ENCODE measurements around the gene NPIPA2.
"Not testable (repeated sequence)": the region's sequence is repeated elsewhere in the genome, so short reads cannot be mapped to it uniquely, and the experiment has no call there.

The NPIPA2 gene

DNA sequence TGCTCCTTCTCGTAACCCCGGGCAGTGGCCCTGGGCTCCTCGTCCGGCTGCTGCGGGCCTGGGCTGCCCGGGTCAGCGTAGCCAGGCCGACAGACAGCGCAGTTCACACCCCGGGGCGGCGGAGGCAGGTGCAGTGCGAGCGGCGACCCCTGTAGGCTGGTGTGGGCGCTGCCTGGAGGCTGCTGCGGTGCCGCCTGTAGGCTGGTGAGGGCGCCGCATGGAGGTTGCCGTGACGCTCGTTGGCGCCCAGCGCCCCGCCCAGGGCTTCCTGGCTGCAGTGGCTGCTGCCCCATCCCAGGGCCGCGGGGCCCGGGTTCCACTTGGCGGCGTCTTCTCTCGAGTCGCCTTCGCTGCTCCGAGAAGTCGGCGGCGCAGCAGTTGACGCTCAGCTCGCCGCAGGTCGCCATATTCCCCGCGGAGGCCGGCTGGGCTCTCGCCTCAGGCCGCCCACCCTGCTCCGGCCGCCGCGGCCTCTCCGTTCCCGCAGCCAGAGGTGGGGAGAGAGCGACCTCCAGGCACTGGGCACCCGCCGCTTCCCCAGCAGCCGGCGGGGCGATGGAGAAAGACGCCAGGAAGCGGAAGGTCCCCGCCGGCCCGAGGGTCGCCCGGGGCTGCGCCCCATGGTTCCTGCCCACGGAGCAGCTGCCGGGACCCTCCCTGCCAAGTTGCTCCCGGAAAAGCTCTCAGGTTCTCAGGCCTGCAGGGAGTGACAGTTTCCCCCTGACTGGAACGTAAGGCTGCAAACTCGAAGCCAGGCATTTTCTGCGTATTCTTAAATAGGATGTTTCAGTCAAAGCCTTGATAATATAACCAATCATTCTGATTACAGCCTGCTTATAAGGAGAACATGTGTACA is at the start of gene NPIPA2:
Gene NPIPA2 (plus strand): TSS at position 261 of the 856 bp plus-strand sequence. CDS start 5,533 bp downstream, outside the sequence.
- not testable (repeated sequence) for DNase-seq (ENCODE audit: low read depth)

DNA sequence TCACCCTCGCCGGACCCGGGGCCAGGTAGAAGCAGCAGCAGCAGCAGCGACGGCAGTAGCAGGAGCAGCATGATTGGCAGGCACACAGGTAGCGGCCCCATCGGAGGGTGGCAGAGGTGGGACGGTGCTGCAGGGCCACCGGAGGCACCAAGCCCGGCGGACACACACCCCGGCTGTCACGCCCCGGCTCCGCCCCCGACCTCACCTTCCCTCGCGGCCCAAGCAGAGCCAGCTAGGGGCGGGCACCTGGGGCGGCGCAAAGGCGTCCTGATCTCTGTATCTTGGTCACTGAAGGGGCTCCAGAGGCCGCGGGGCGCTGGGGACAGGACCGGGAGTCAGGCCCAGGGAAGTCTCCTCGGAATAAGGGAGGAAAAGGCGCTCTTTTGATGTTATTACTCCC is 48.2 kb upstream of the NPIPA2 start, which contains the start of gene PLA2G10:
Gene PLA2G10 (minus strand): TSS at position 180 of the 400 bp plus-strand sequence. CDS start 79 bp downstream, at position 101.
- not testable (repeated sequence) for DNase-seq (ENCODE audit: low read depth)

DNA sequence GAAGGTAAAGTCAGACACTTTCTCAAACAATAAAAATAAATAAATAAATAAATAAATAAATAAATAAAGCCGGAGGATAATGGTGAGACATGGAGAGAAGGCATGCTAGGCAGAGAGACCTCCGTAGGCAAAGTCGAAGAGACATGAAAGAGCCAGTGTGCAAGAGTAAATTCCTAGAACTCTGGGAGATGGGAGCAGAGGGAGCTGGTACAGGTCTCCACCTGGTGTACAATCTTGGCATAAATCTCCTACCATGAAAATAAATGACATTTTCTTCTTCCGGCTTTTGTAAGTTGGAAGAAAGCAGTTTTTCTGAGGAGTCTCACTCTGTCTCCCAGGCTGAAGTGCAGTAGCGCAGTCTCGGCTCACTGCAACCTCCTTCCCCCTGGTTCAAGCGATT is 40.5 kb upstream of the NPIPA2 start:
- not testable (repeated sequence) for DNase-seq (ENCODE audit: low read depth)

DNA sequence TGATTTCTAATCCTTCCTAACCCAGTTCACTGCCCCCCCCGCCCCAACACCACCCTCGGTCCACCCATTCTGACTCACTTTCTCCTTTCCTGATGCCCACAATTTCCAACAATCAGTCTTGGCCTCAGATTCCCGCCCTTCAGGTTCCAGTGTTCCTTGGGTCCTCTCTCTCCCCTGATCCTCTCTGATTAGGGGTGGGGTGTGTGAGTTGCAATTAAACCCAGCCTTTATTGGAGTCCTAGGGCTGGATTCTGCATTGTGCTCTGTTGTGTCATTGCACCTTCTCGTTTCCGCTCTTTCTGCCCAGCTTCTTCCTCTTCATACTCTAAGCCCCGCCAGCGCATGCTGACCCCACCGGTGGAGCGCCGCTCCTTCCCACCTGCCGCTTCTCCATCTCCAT is 39.7 kb upstream of the NPIPA2 start:
- not testable (repeated sequence) for DNase-seq (ENCODE audit: low read depth)

DNA sequence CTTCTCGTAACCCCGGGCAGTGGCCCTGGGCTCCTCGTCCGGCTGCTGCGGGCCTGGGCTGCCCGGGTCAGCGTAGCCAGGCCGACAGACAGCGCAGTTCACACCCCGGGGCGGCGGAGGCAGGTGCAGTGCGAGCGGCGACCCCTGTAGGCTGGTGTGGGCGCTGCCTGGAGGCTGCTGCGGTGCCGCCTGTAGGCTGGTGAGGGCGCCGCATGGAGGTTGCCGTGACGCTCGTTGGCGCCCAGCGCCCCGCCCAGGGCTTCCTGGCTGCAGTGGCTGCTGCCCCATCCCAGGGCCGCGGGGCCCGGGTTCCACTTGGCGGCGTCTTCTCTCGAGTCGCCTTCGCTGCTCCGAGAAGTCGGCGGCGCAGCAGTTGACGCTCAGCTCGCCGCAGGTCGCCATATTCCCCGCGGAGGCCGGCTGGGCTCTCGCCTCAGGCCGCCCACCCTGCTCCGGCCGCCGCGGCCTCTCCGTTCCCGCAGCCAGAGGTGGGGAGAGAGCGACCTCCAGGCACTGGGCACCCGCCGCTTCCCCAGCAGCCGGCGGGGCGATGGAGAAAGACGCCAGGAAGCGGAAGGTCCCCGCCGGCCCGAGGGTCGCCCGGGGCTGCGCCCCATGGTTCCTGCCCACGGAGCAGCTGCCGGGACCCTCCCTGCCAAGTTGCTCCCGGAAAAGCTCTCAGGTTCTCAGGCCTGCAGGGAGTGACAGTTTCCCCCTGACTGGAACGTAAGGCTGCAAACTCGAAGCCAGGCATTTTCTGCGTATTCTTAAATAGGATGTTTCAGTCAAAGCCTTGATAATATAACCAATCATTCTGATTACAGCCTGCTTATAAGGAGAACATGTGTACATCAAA is 38.9 kb upstream of the NPIPA2 start, which contains the start of gene NPIPA3:
Gene NPIPA3 (plus strand): TSS at position 256 of the 856 bp plus-strand sequence. CDS start 5,533 bp downstream, outside the sequence.
- not testable (repeated sequence) for DNase-seq (ENCODE audit: low read depth)

DNA sequence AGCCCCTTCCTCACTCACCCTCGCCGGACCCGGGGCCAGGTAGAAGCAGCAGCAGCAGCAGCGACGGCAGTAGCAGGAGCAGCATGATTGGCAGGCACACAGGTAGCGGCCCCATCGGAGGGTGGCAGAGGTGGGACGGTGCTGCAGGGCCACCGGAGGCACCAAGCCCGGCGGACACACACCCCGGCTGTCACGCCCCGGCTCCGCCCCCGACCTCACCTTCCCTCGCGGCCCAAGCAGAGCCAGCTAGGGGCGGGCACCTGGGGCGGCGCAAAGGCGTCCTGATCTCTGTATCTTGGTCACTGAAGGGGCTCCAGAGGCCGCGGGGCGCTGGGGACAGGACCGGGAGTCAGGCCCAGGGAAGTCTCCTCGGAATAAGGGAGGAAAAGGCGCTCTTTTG is 9.1 kb upstream of the NPIPA2 start:
- not testable (repeated sequence) for DNase-seq (ENCODE audit: low read depth)

DNA sequence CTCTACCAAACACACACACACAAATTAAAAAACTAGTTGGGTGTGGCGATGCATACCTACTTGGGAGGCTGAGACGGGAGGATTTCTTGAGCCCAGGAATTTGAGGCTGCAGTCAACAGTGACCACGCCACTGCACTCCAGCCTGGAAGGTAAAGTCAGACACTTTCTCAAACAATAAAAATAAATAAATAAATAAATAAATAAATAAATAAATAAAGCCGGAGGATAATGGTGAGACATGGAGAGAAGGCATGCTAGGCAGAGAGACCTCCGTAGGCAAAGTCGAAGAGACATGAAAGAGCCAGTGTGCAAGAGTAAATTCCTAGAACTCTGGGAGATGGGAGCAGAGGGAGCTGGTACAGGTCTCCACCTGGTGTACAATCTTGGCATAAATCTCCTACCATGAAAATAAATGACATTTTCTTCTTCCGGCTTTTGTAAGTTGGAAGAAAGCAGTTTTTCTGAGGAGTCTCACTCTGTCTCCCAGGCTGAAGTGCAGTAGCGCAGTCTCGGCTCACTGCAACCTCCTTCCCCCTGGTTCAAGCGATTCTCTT is 1.4 kb upstream of the NPIPA2 start:
- DNase-seq (ENCODE audit: low read depth) = not testable (repeated sequence)

DNA sequence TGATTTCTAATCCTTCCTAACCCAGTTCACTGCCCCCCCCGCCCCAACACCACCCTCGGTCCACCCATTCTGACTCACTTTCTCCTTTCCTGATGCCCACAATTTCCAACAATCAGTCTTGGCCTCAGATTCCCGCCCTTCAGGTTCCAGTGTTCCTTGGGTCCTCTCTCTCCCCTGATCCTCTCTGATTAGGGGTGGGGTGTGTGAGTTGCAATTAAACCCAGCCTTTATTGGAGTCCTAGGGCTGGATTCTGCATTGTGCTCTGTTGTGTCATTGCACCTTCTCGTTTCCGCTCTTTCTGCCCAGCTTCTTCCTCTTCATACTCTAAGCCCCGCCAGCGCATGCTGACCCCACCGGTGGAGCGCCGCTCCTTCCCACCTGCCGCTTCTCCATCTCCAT is 539 bp upstream of the NPIPA2 start:
- DNase-seq (ENCODE audit: low read depth) = not testable (repeated sequence)

DNA sequence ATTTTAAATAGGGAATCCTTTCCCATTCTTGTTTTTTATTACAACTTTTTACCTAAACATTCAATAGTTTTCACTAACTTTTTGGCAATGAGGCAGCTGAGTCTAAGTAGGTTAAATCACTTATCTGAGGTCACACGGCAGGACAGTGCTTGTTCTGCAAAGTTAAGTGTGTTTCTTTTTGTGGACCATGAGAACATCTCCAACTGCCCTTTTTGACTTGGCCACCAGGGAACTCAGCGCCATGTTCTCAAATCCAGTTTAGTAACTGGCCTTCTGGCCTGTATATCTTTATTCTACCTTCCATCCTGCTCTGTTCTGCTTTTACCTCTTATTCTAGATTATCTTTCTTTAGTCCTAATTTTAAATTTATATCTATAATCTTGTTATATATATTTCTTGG is 31.3 kb downstream of the NPIPA2 start:
- DNase-seq (ENCODE audit: low read depth) = not testable (repeated sequence)

DNA sequence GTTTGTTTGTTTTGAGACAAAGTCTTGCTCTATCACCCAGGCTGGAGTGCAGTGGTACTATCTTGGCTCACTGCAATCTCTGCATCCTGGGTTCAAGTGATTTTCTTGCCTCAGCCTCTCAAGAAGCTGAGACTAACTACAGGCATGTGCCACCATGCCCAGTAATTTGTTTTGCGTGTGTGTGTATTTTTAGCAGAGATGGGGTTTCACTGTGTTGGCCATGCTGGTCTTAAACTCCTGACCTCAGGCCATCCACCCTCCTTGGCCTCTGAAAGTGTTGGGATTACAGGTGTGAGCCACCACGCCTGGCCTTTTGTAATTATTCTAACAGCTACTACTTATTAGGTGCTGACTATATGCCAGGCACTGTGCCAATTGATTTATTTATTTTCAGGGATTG is 33.3 kb downstream of the NPIPA2 start:
- DNase-seq (ENCODE audit: low read depth) = not testable (repeated sequence)

DNA sequence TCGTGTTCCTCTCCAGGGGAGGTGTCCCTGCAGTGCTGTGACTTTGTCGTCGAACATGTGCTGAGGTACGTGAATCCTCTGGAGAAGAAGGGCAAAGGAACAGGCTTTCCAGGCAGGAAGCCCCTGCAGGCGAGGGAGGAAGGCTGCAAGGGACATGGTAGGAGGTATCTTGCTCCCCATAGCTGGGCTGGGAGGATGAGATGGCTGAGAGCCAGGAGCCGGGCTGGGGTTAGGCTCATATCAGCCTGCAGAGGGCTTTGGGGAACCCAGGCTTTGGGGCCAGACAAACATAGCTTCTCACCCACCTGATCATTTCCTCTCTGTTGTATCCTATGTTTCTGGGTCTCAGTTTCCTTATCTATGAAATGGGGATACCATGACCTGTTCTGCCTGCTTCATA is 34.4 kb downstream of the NPIPA2 start:
- not testable (repeated sequence) for DNase-seq (ENCODE audit: low read depth)

DNA sequence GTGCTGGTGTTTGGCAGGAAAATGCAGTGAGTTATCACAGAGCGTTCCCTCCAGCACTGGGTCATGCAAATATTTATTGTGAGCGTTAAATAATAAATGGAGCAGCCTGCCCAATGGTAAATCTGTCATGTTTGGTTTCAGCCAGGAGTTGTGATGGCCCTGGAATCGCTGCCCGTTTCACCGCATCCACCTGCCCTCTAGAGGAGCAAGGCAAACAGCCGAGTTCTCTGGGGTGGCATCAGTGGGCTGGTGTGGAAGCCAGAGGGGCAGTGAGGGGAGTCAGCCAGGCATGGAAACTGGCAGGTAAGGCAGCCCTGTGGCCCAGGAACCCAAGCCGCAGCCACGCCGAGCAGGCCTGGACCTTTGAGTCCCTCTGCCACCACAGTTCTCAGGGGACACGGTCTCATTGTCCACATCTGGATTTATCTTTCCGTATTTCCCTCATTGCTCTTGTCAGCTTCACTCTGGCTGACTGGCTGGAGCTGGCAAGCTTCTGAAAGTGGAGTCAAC is 37.1 kb downstream of the NPIPA2 start:
- DNase-seq (ENCODE audit: low read depth) = not testable (repeated sequence)

DNA sequence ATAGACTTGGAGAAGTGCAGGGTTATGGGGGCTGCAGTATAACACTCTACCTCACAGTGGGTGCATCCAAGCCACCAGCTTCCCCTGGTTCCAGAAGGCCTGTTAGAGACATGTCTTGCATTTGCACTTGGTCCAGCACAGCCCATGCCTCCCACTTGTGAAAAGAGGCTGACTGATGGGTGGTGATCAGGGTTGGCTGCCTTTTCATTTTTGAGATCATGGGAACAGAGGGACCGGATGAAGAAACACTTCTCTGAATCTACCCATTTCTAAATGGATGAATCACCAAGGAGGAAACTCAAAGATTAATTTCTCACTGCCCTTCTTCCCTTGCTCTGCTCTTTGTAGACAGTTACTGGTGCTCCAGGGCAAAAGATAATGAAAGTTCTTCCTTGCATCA is 43.8 kb downstream of the NPIPA2 start:
- not testable (repeated sequence) for DNase-seq (ENCODE audit: low read depth)

DNA sequence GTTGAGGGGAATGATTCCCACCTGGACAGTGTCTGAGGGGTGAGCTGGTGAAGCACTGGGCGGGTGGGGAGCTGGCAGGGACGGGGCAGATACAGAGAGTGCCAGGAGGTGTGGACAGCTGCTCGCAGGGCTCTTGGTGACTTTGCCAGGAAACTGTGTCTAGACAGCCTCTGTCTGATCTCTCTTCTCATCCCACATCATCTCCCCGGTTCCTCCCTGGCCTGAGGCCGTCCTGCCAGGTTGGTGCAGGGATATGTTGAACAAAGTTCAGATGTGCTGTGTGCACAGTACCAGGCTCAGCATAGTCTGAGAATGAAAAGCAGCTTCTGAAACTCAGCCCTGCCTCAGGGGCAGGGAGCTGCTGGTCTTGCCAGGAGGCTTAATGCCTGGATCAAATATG is 47.2 kb downstream of the NPIPA2 start:
- not testable (repeated sequence) for DNase-seq (ENCODE audit: low read depth)

DNA sequence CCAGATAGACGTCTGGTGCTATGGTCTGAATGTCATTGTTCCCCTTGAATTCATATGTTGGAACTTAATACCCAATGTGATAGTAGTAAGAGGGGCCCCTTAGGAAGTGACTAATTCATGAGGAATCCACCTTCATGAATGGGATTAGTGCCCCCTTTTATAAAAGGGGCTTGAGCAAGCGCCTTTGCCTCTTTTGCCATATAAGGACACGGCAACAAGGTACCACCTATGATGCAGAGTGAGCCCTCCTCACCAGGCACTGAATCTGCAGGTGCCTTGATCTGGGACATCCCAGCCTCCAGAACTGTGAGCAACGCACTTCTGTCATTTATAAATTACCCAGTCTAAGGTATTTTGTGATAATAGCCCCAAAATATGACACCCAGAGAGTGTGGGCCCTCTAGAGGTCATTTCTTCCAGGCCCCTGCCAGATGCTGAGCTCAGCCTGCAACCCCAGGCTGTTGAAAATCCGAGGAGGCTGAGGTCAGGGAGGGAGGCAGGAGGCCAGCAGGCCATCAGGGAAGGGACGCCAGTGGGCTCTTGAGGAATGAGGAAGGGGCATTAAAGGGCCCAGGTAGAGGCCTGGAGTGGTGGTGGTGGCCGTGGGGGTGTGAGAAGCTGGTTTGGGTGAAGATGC is 48.1 kb downstream of the NPIPA2 start:
- not testable (repeated sequence) for DNase-seq (ENCODE audit: low read depth)

DNA sequence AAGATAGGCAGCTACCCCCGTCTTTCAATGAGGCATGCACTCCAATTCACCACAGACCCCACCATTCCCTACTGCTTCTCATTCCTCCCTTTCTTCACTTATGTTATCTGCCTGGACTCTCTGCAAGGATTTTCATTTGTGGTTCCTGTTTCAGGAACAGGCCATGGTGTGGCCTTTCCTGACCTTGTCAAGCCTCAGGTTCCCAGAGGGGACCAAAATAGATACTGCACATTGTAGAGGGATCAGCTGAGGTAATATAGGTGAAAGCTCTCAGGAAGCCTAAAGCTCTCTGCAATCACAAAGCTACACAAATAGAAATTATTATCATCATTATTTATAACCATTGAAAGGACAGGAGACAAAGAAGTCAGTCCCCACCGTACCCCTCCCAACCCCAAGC is 50.6 kb downstream of the NPIPA2 start:
- not testable (repeated sequence) for DNase-seq (ENCODE audit: low read depth)

DNA sequence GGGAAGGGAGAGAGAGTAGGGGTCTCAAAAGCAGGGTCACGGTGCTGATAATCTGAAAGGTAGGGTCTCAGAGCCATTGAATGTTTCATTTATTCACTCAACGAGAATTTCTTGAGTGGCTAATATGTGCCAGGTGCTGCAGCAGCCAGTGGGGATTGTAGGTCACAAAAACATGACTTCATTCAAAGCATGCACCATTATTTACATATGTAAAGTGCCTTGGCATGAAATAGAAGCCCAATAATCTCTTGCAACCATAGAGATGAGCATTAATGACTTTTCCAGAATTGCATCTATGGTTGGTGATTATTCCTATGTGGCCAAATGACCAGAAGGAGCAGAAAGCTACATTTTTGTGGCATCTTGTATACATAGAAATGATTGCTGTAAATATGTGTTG is 55.2 kb downstream of the NPIPA2 start:
- DNase-seq (ENCODE audit: low read depth) = not testable (repeated sequence)

DNA sequence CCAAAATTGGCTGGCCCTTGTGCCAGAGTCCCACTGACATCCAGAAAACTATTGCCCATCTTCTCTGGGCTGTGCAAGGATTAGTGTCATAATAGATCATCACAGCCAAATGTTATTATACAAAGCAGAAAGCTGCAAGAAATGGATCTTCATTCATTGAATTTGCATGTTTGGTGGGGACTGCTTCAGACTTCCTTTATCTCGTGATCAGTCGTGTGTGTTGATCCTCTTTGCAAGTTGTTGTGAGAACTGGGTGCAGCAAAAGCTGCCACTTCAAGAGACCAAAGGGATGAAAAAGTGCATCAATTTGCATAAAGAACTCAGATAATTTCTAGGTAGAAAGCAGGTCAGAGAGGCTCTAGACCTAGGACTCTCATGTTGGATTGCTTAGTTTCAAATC is 61.2 kb downstream of the NPIPA2 start:
- DNase-seq (ENCODE audit: low read depth) = not testable (repeated sequence)

DNA sequence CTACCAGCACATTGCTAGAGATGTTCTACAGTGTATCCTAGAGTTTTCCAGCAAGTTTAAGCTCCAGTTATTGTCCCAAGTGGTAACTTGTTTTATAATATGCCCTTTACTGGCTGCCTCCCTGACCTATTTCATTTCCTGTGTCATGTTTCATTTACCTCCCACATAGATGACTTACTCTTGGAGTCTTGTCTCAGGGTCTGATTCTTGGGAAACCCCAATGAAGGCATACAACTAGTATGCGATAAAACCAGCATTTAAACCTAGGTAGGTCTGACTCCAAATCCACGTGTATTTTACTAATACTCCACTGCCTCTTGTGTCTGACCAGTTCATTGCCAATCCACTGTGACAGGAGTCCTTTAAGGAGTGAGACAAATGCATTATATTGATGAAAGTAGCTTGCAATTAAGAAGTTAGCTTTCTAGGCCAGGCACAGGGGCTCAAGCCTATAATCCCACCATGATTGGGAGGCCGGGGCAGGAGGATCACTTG is 64.9 kb downstream of the NPIPA2 start:
- DNase-seq (ENCODE audit: low read depth) = not testable (repeated sequence)

DNA sequence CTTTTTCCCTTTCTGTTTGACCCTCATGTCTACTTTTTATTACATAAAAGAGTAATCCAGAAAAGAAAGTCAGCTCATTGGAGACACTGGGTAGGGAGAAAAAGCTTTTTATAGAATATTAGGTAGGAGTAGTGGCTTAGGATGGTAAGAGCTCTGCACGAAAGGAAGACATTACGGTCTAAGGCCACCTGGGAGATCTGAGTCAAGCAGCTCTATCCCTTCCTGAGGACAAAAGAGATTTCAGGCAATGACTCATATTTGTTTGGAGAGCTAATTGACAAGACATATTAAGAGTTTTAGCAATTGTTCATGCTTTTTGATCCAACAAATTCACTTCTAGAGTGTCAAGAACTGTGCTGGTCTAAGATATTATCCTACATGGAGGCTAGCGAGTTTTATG is 71.6 kb downstream of the NPIPA2 start:
- DNase-seq (ENCODE audit: low read depth) = not testable (repeated sequence)

Measured in HS-5 (cell line).